GM20000 (cell line): ENCODE results near the gene MYO3B.

Source experiments
- DNase-seq: peaks from one replicate; pipeline ENCODE4 v3.0.0; 2012; ENCODE audit warnings: low spot score
- TF ChIP-seq, protein P1 (sequence below): IDR thresholded peaks from 2 replicates; pipeline ENCODE4 v1.5.1; 2012; ENCODE audit warnings: mild to moderate bottlenecking, control low read depth; ENCODE audit errors: extremely low read depth, missing control alignments

MYO3B gene

DNA sequence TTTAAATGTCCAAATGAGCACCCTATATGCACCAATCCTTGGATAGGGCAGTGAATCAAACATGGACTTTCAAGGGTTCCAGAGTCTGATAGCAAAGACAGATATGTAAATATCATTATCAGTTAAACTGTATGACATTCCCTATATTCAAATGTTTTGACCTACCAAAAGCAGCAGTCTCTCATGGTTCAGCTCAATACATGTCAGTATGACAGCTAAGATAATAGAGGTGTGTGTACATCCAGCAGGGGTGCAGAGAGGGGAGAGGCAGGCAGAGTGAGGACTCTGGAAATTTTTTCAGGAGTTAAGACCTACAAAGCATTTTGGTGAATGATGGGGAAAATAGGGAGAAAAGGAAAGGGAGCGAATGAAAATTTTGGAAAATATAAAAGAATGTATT lies 106.3 kb downstream of the MYO3B start:
- TF ChIP-seq, protein P1, sequence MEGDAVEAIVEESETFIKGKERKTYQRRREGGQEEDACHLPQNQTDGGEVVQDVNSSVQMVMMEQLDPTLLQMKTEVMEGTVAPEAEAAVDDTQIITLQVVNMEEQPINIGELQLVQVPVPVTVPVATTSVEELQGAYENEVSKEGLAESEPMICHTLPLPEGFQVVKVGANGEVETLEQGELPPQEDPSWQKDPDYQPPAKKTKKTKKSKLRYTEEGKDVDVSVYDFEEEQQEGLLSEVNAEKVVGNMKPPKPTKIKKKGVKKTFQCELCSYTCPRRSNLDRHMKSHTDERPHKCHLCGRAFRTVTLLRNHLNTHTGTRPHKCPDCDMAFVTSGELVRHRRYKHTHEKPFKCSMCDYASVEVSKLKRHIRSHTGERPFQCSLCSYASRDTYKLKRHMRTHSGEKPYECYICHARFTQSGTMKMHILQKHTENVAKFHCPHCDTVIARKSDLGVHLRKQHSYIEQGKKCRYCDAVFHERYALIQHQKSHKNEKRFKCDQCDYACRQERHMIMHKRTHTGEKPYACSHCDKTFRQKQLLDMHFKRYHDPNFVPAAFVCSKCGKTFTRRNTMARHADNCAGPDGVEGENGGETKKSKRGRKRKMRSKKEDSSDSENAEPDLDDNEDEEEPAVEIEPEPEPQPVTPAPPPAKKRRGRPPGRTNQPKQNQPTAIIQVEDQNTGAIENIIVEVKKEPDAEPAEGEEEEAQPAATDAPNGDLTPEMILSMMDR, result no peak
- DNase-seq, result no peak

DNA sequence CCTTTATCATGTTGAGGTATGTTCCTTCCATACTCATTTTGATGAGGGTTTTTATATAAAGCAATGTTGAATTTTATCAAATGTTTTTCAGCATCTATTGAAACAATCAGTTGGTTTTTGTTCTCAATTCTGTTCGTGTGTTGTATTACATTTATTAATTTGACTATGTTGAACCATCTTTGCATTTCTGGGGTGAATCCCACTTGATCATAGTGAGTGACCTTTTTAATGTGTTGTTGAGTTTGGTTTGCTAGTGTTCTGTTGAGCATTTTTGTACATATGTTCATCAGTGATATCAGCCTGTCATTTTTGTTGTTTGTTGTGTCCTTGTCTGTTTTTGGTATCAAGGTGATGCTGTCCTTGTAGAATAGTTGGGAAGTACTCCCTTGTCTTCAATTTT lies 110.9 kb downstream of the MYO3B start:
- no peak for DNase-seq
- TF ChIP-seq, protein P1, result no peak

DNA sequence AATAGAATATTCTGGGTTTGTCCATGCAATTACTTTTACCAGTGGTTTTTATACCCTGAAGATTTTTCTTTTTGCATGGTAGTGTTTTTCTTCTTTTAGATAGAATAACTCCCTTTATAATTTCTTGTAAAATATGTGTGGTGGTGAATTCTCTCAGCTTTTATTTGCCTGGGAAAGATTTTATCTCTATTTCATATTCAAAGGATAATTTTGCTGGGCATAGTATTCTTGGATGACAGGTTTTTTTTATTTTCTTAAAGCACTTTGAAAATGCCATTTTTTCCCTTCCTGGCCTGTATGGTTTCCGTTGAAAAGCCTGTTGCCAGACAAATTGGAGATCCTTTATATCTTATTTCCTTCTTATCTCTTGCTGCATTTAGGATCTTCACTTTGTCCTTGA lies 113.5 kb downstream of the MYO3B start:
- DNase-seq, result no peak
- TF ChIP-seq, protein P1, result no peak

DNA sequence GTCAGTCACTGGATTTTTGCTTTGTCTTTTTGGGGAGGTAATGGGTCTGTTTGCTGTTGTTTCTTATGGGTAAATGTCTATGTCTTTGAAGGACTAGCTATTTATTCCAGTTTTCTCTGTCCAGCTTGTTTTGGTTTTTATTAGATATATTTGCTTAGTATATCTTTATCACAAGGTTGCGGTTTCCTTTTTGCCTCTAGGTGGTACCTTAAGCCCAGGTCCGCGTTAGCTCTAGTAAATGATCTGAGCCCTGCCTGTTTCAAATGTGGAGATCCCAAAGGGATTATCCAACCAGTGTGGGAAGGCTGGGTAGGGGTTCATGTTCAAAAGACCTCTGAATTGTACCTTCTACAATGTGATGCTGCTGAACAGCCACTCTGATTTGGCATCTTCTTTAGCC lies 114.5 kb downstream of the MYO3B start:
- TF ChIP-seq, protein P1, result no peak
- DNase-seq, result no peak

DNA sequence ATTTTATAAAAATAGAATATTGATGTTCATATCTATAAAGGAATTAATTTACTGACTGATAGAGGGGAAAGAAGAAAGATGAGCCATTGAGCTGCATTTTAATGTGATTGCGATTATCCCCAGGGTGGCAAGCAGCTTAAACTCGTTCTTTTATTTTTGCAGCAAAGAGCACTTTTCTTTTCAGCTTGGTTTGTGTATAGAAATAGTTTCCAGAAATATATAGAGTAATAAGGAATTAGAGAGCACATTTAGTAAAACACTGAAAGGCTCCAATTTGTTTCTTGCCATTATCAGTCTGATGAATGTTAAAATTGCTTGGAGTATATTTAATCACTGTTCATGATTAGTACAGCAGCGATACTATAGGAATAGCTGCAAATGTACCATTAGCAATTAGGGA lies 119.5 kb downstream of the MYO3B start:
- TF ChIP-seq, protein P1, result no peak
- no peak for DNase-seq

DNA sequence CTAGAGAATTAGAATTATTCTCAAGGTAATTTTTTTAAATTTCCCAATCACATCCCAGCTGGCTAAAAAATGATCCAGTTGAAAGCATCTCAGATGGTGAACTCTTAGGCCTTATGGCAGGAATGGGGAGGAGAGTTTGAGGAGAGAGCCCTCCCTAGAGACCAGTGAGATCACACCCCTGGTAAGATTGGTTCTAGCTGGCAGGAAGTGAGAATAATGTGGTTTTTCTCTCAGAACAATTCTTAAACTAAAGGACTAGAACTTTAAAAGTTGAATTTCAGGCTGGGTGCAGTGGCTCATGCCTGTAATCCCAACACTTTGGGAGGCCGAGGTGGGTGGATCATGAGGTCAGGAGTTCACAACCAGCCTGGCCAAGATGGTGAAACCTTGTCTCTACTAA lies 120.2 kb downstream of the MYO3B start:
- peak; percentile 28 for DNase-seq
- TF ChIP-seq, protein P1, result no peak

DNA sequence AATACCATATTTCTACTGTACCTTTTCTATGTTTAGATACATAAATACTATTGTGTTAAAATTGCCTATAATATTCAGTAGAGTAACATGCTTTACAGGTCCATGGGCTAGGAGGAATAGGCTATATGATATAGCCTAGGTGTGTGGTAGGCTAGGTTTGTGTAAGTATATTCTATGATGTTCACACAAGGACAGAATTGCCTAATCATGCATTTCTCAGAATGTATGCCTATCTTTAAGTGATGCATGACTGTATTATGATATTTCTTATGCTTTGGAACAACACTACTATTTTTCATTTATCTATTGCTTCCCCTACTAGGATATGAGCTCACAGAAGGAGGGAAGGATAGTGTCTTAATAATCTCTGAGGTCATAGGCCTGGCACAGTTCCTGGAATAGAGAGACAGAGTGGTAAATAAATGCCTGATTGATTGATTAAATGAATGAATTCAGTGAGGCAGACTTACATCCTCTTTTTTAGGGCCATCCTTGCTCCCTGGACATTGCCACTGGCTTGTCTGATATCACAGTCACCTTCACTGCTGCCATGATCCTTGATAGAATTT lies 121.0 kb downstream of the MYO3B start:
- DNase-seq, result no peak
- TF ChIP-seq, protein P1, result no peak
